Measurements from ENCODE around the gene PNPLA7. TPM values are rescaled to one million over a fixed set of nuclear protein-coding genes. Genes with fewer than 3 reads are reported as not detected.

Gene PNPLA7
- total and polyA plus RNA-seq, 2 of the 13 experiments (the other 11 are each of a cell fraction or from before 2014, with no cell fraction given), result 0.42 to 1.5 TPM

- peak; percentile 39; the same call in 1 of the 2 replicates for TF ChIP-seq SP5 (CRISPR knock-in tag; IDR thresholded peaks at IDR 0.05; ENCODE audit: borderline replicate concordance, low read depth)
- no peak for TF ChIP-seq ZSCAN25 (CRISPR knock-in tag; IDR thresholded peaks at IDR 0.05)
- peak; percentile 13 for TF ChIP-seq XRCC5 (optimal IDR thresholded peaks at IDR 0.05; ENCODE audit: low read length)
- no peak for TF ChIP-seq ZNF724P (CRISPR knock-in tag; IDR thresholded peaks at IDR 0.05; ENCODE audit: borderline replicate concordance)
- no peak for TF ChIP-seq ZNF816 (CRISPR knock-in tag; IDR thresholded peaks at IDR 0.05; ENCODE audit: borderline replicate concordance)
- no peak for TF ChIP-seq SIX1 (CRISPR knock-in tag; IDR thresholded peaks at IDR 0.05; ENCODE audit: borderline replicate concordance)
- no peak for TF ChIP-seq KLF16 (CRISPR knock-in tag; IDR thresholded peaks at IDR 0.05)
- TF ChIP-seq MLX (CRISPR knock-in tag; IDR thresholded peaks at IDR 0.05), result no peak
- TF ChIP-seq ZNF530 (CRISPR knock-in tag; IDR thresholded peaks at IDR 0.05; ENCODE audit: low read depth), result no peak
- TF ChIP-seq ZFP82 (CRISPR knock-in tag; IDR thresholded peaks at IDR 0.05; ENCODE audit: borderline replicate concordance), result no peak
- no peak for TF ChIP-seq HNRNPLL (IDR thresholded peaks at IDR 0.05; ENCODE audit: low read depth, low read length, poor library complexity, severe bottlenecking)
- TF ChIP-seq ATM (IDR thresholded peaks at IDR 0.05; ENCODE audit: borderline replicate concordance), result no peak
- peak; percentile 15; the same call in 1 of the 2 replicates for TF ChIP-seq GABPB1 (CRISPR knock-in tag; IDR thresholded peaks at IDR 0.05)
- no peak for TF ChIP-seq GATA4 (IDR thresholded peaks at IDR 0.05; ENCODE audit: borderline replicate concordance, low read depth)
- no peak for TF ChIP-seq ZBTB49 (CRISPR knock-in tag; IDR thresholded peaks at IDR 0.05; ENCODE audit: borderline replicate concordance)
- TF ChIP-seq ZNF839 (CRISPR knock-in tag; IDR thresholded peaks at IDR 0.05; ENCODE audit: borderline replicate concordance), result no peak
- no peak for TF ChIP-seq ZSCAN31 (CRISPR knock-in tag; IDR thresholded peaks at IDR 0.05; ENCODE audit: low read depth)
- TF ChIP-seq HNF4G (IDR thresholded peaks at IDR 0.05; ENCODE audit: borderline replicate concordance, low read depth, low read length), result no peak
- TF ChIP-seq HNF4G (CRISPR knock-in tag; IDR thresholded peaks at IDR 0.05; ENCODE audit: borderline replicate concordance, low read depth), result no peak
- no peak for TF ChIP-seq STAT5B (CRISPR knock-in tag; IDR thresholded peaks at IDR 0.05)
- no peak for TF ChIP-seq MAF1 (CRISPR knock-in tag; IDR thresholded peaks at IDR 0.05; ENCODE audit: borderline replicate concordance)
- TF ChIP-seq BORCS8-MEF2B (CRISPR knock-in tag; IDR thresholded peaks at IDR 0.05), result no peak
- no peak for TF ChIP-seq ZNF577 (CRISPR knock-in tag; IDR thresholded peaks at IDR 0.05; ENCODE audit: borderline replicate concordance, low read depth)
- TF ChIP-seq PAF1 (CRISPR knock-in tag; IDR thresholded peaks at IDR 0.05), result no peak
- TF ChIP-seq ZNF225 (CRISPR knock-in tag; IDR thresholded peaks at IDR 0.05), result no peak
- no peak for TF ChIP-seq HNF4A (CRISPR knock-in tag; IDR thresholded peaks at IDR 0.05)
- TF ChIP-seq AGO1 (IDR thresholded peaks at IDR 0.05; ENCODE audit: low read depth, low read length, poor library complexity, severe bottlenecking), result no peak
- TF ChIP-seq ZNF564 (CRISPR knock-in tag; IDR thresholded peaks at IDR 0.05), result no peak
- TF ChIP-seq NR2F6 (IDR thresholded peaks at IDR 0.05), result no peak
- no peak for TF ChIP-seq NR2F6 (CRISPR knock-in tag; IDR thresholded peaks at IDR 0.05)
Observed at GRCh38 chr9:137435980-137436760, 114.0 kb downstream of the PNPLA7 start (continued).

Measured in HepG2 (cell line).